Measurements from ENCODE around the gene ANKRD33B.
"Not testable (repeated sequence)": the region's sequence is repeated elsewhere in the genome, so short reads cannot be mapped to it uniquely, and the experiment has no call there.

Gene ANKRD33B

DNA sequence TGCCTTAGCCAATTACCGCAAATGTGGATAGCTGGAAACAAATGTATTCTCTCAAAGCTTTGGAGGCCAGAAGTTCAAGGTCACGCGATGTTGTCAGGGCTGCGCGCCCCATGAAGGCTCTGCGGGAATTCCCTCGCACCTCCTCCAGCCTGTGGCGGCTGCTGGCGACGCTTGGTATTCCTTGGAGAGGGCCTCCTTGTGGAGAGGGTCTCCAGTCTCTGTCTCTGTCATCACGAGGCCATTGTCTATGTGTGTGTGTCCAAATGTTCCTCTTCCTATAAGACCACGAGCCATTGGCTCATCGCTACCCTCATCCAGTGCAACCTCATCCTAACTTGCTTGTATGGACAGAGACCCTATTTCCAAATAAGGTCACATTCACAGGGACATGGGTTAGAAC is 97.5 kb downstream of the ANKRD33B start:
- no peak for DNase-seq (ENCODE audit: low read depth)

GRCh38 chr5:10662083-10662482 is 98.2 kb downstream of the ANKRD33B start:
- no peak for DNase-seq (ENCODE audit: low read depth)

- DNase-seq (ENCODE audit: low read depth): no peak
Measured at GRCh38 chr5:10662661-10663488, 99.0 kb downstream of the ANKRD33B start.

DNA sequence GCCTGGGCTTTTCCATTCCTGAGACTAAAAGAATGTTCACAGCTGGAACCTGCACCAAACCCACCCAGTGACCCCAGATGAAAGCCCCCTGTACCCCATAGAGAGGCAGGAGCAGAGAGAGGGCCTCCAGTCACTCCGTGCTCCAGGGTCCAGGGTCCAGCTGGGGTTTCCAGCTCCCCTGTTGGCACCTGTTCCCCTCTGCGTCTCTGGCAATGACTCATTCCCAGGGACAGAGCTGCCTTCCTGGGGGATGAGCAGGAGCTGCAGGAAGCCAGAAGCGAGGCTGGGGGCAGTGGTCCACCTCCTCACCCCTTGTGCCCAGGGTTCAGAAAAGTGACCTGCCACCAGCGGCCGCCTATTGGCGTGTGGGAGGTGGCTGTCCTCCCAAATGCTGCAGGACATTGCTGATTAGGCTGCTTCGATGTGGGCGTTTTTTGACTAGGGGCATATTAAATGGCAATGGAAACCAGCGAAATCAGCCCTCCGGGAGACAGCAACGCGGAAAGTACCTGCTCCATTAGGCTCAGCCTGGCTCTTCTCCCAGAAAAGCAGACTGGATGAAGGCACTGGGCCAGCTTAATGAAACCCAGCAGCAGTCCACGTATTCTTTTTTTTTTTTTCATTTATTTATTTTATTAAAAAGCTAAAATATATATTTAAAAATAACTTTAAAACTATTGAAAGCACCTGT is 99.8 kb downstream of the ANKRD33B start:
- DNase-seq (ENCODE audit: low read depth): no peak

DNA sequence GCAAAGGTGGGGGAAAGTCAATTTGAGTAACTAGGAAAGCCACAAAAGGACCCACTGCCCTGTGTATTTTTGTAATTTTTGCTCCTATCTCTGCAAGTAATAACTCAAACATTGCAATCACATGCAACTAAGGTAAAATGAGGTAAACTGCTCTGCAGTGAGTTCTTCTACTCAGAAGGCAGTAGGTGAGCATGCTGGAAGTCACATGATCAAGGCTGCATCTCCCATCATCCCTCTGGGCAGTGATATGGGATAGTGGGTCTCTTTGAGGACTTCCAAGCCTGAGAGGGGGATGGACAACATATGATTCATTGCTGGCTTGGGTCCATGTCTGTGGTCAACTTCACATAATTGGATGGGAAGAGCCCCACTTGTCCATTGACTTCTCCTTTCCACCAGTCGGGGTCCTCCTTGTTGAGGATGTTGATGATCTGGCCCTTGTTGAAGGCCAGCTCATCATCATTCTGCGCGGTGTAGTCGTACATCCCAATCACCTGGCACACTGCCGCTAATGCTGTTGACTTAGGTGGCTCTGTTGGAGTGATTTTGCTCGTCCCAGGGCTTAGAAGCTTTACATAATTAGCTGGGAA is 100.4 kb downstream of the ANKRD33B start:
- DNase-seq (ENCODE audit: low read depth): not testable (repeated sequence)

DNA sequence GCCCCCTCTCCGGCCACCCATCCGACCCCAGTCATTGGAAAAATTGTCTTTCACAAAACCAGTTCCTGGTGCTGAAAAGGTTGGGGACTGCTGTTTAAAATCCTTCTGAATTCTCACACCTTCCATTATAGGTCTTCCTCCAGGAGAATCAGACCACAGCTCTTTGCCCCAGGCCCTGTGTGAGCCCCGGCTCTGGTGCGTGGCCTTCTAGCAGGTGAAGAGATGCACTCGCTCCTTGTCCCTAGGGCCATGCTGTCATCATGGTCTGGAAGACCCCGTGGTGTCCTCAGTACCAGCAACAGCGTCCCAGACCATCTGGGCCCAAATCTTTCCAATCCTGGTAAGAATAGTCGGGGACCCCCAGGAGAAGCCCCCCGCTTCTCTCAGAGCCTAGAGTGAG is 101.9 kb downstream of the ANKRD33B start:
- no peak for DNase-seq (ENCODE audit: low read depth)

DNA sequence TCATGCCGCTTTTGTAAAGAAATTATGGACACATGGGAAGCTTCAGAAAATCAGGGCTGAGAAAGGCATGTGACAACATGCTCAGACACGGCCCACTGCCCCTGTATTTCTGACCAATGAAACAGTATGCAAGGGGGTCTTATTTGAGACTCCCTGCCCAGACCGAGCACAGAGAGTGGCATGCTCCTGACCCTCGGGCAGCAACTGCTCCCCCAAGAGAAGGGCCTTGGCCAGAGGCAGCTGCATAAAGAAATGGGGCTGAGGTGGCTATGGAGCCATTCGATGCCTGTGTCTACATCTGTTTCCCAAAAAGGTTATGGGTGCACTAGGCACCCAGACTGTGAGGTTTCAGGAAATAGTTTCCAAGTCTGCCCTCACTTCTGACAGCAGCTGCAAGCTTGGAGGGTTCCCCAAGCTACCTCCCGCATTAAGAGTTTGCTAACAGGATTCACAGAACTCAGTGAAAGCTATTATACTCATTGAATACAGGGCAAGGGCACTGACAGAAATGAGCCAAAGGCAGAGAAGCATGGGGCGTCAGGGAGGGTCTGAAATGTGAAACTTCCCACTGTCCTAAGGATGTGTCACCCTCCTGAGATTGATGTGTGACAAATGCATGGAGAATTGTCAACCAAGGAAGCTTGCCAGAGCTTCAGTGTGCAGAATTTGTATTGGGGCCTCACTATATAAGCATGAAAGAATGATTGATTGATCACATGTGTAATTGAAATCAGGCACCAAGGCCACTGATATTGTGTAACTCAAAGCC is 102.8 kb downstream of the ANKRD33B start:
- DNase-seq (ENCODE audit: low read depth): no peak

DNA sequence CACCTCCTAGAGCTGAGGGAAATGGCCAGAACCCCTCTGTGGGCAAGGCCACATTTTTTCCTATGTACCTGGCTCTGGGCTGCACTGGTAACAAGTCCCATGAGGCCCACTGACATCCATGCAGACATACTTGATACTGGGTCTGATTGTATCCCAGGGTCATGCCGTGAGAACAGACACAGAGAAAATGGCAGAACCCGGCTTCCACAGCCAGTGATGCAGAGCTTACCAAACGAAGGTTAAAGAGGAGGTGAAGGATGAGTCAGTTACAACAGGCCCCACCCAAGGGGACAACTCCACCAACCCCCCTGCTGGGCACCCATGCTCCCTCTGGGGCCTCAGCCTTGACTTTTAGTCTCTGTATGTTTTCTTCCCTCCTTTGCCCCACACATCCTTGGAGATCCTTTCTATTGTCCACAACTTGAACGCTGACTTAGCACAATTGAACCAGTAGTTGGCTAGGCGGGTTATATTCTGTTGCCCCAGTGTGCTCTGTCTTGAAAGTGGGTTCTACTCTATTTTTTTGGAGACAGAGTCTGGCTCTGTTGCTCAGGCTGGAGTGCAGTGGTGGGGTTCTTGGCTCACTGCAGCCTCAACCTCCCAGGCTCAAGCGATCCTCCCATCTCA is 103.7 kb downstream of the ANKRD33B start:
- no peak for DNase-seq (ENCODE audit: low read depth)

- no peak for DNase-seq (ENCODE audit: low read depth)
Measured at GRCh38 chr5:10668697-10669096, 104.8 kb downstream of the ANKRD33B start.

DNA sequence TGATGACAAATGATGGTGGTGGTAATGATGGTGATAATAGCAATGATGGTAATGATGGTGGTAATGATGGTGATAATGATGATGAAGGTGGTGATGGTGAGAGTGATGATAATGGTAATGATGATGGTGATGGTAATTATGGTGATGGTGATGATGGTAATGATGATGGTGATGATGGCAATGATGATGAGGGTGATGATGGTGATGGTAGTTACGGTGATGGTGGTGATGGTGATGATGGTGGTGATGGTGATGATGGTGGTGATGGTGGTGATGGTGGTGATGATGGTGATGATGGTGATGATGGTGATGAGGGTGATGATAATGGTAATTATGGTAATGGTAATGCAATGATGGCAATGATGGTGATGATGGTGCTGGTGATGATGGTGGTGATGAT is 106.1 kb downstream of the ANKRD33B start:
- no peak for DNase-seq (ENCODE audit: low read depth)

DNA sequence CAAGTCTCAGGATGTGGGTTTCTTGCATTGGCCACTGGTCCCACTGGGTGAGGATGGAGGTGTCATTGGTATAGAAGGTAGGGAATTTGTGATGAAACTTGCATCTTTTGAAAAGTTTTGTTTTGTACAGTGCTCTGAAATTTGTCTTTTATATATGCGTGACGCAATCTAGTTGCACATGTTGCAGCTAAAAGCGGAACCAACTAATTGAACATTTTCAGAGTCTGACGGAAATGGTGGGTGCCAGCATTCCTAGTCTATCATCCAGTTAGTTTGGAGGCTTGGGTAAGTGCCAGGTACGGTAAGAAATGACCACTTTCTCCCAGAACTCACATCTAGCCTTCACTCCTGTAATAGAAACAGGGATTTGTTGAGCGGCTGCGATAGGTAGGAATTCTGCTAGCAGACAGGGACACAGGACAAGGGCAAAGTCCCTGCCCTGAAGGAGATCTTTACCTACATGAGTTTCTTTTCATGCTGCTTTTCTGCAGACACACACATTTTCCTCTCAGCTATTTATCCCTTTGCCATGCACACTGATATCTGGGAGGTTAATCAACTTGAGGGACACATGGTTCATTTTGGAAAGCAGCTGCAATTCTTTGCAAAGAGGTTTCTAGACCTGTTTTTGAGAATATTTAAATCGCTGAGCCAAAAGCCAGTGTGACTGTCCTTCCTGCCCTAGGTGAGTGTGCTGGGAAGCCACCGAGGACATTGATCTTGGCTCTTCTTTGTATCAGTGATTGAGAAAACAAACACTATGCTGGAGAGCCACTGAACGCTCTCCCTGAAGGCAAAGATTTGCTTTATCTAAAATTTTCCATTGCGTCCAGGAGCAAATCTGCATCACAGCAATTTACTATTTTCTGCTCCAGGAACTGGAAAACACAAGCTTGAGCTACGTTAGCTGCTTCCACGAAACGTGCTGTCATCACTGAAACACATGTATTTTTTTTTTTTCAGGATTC is 107.5 kb downstream of the ANKRD33B start:
- DNase-seq (ENCODE audit: low read depth): no peak

- no peak for DNase-seq (ENCODE audit: low read depth)
Measured at GRCh38 chr5:10672146-10673016, 108.5 kb downstream of the ANKRD33B start.

DNA sequence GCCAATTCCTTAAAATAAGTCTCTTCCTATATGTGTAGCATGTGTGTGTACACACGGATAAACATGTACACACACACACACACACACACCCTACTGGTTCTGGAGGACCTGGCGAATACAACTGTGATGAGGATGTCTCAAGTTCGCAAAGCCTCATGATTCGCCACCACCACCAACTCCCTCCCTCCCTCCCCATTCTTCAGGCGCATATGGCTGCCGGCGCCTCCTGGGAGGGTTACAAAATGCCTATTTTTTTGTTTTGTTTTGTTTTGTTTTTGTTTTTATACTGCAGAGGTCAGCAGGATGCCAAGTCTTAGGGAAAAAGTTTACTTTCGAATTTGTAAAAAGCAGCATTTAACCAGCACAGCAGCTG is 109.1 kb downstream of the ANKRD33B start:
- DNase-seq (ENCODE audit: low read depth): no peak

DNA sequence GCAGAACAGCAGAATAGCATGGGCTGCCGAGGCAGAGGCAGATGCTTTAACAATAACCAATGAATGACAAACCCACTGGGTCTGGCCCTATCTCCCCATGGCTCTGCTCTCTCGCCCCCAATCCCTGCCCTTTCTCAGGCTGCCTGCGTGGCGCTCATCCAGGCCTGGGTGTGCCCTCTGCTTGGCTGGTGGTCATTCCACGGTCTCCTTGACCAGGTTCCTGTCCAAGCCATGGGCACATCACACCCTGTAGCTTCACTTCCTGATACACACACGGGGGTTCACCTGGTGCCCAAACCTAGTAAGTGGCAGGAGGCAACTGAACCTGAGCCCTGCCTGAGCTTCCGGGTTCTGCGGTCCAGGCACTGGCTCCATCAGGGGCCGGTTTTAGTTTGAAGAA is 109.5 kb downstream of the ANKRD33B start:
- no peak for DNase-seq (ENCODE audit: low read depth)

DNA sequence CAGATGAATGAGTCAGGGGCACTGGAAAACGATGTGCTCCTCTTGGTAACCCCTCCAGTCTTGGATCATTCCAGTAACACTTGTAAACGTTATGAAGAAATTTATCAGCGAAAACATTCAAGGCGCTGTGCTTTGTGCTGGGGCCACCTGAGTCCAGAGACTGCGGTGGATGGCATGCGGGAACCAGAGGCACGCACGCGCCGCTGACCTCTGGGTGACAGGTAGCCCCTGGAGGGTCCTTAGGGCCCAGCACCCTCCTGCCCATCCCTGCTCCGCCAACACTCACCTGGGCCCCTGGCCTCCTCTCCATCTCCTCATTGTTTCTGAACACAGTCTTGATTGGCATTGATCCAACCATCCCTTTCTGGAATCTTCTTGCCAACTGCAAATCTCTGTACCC is 110.2 kb downstream of the ANKRD33B start:
- no peak for DNase-seq (ENCODE audit: low read depth)

GRCh38 chr5:10674582-10674981 is 110.7 kb downstream of the ANKRD33B start:
- no peak for DNase-seq (ENCODE audit: low read depth)

DNA sequence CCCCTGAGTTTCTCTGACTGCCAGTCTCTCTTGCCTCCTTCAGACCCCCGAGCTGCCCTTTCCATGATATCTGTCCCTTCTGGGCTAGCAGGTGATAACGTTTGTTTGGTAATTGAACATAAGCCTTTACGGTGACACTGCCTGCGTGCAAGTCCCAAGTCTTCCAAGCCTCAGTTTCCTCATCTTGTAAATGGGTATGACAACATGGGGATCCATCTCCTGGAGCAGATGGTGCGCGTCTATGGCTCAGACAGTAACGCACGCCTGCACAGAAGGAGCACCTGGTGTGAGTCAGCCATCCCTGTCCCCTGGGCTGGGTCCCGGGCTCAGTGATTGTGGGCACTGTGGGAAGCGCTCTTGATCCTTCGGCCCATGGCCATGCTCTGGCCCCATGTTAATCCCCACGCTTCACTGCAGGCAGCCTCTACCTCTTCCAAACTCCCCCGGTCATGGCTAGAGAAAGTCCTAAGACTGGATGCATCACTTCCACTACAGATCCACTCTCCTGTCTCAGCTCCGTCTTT is 111.4 kb downstream of the ANKRD33B start:
- no peak for DNase-seq (ENCODE audit: low read depth)

DNA sequence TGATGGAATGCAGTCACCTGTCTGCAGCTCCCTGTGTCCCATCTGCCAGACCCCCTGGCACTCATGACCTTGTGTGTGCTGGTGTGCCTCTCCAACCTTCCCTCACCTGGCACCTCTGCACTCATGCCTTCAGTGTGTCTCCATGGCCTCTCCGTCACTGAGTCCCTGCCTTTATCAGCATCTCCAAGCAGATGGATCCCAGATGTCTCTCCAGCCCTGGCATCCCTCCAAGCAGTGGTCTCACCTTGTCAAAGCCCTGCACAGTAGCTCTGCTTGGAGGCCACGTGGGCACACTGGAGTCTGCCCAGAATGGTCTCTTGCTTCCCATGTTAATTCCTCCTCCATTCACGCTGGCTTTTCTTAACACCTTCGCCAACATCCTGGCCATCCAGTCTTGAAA is 112.4 kb downstream of the ANKRD33B start:
- DNase-seq (ENCODE audit: low read depth): no peak

- no peak for DNase-seq (ENCODE audit: low read depth)
Measured at GRCh38 chr5:10676946-10677345, 113.1 kb downstream of the ANKRD33B start.

DNA sequence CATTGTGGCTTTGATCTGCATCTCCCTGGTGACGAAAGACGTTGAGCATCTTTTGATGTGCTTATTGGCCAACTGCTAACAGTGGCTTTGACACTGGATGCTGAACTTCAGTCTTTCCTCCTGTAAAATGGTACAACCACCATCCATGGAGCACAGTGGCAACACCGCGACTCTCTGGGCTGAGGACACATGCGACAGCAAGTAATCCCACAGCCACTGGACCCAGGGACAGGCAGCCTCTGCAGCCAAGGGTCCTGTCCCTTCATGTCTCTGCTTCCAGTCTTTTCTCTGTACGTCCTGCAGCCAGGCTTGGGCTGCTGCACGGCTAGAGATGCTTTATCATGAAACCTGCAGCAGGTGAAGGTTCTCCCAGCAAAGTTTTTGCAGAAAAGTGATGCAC is 113.7 kb downstream of the ANKRD33B start:
- DNase-seq (ENCODE audit: low read depth): no peak
